Fibroblast of mammary gland (primary cell): ENCODE measurements around the gene INPP5A.

Experiments used
- DNase-seq: peaks from one replicate; pipeline ENCODE4 v3.0.0-alpha.2; 2010; ENCODE audit warnings: low read depth
- H3K4me3 ChIP-seq: 2 replicates; pipeline ENCODE4 v1.5.1; 2011; ENCODE audit warnings: low read depth, mild to moderate bottlenecking, low read length, moderate library complexity; ENCODE audit not compliant: control insufficient read depth
- TF ChIP-seq, protein P1 (sequence below): conservative IDR thresholded peaks from 2 replicates; pipeline ENCODE4 v1.5.1; 2011; ENCODE audit warnings: low read depth, low read length, inconsistent platforms; ENCODE audit not compliant: control insufficient read depth, insufficient read depth

INPP5A gene

DNA sequence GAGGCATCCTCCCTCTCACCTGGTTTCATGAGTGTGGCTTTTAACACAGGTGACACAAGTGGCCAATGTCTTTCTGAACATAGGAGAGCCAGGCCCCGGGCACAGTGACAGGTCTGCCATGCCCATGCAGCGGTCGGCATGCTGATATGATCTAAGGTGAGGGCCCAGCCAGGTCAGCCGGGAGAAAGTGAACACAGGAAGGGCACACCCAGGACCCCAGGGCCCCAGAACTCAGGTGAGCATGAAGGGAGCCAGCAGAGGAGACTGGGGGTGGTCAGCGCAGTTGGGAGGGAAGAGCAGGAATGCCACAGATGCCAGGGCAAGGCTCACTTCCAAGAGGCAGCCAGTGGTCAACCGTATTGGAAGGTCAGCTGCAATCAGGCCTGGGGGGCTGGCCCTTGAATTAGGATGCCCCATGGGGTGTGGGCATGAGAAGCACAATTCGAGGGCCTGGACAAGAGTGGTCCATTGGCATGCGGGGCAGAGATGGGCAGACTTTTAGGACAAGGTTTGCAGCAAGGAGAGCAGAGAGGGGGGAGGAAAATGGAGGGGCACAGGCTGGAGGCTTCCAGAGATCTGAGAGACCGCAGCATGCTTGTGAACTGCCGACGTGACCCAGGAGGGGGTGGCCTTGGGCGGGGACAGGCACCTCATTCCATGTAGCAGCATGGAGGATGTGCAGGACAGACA is 3.9 kb upstream of the INPP5A start:
- DNase-seq, result no peak
- H3K4me3 ChIP-seq, result no peak overlapping the region

GRCh38 chr10:132534391-132535064 is 3.1 kb upstream of the INPP5A start:
- no peak overlapping the region for H3K4me3 ChIP-seq
- no peak for DNase-seq
- TF ChIP-seq, protein P1, sequence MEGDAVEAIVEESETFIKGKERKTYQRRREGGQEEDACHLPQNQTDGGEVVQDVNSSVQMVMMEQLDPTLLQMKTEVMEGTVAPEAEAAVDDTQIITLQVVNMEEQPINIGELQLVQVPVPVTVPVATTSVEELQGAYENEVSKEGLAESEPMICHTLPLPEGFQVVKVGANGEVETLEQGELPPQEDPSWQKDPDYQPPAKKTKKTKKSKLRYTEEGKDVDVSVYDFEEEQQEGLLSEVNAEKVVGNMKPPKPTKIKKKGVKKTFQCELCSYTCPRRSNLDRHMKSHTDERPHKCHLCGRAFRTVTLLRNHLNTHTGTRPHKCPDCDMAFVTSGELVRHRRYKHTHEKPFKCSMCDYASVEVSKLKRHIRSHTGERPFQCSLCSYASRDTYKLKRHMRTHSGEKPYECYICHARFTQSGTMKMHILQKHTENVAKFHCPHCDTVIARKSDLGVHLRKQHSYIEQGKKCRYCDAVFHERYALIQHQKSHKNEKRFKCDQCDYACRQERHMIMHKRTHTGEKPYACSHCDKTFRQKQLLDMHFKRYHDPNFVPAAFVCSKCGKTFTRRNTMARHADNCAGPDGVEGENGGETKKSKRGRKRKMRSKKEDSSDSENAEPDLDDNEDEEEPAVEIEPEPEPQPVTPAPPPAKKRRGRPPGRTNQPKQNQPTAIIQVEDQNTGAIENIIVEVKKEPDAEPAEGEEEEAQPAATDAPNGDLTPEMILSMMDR, result no peak

More for the DNA sequence above, 3.9 kb upstream of the INPP5A start:
- TF ChIP-seq, protein P1, result no peak

DNA sequence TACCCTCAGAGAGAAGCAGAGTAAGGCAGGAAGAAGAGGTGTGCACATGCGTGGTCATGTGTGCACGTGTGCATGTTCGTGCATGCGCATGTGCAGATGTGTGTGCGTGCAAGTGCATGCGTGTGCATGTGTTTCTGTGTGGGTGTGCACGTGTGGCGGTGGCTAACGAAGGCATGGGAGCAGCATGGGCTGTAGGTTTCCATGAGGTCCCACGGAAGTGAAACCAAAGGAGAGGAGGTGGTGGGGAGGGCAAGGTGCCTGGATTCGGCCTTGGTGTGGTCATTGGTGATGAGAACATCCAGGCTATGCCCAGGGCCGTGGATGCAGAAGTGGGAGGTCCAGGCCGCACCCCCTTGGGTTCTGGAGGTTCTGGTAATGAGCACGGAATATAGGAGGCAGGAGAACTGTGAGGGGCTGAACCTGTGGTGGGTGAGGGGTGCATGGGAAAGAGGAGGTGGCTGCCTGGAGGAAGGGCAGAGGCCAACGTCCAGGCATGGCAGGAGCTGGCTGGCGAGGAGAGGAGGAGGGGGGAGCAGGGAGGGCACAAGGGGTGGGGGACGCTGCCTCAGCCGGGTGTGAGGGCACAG is 2.4 kb upstream of the INPP5A start:
- TF ChIP-seq, protein P1, result no peak
- H3K4me3 ChIP-seq, result no peak overlapping the region
- DNase-seq, result no peak

DNA sequence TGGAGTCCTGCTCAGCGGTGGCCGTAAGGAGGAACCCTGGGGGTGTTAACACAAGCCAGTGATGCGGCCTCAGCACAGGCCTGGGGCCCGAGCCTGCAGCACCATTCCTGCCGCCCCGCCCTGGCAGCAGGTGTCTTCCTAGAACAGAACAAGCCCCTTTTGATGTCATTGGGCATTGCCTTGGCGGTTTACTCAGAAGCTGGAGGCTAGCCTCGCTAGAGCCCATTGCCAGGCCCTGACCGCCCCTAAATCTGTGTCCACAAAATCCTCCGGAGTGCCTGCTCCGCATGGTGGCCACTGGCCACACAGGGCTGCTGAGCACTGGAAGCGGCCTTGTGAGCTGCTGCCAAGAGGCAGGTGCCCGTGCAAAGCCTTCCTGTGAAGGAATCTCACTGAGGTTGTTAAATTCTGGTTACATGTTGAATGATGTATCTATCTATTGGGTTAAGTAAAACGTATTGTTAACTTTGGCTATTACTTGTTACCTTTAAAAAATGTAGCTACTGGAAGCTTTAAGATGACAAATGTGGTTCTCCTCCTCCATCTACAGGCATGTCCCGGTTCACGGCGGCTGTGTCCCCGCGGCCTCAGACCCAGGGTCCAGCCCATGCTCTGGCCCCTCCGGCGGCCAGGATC is 1.2 kb upstream of the INPP5A start:
- TF ChIP-seq, protein P1, result no peak
- DNase-seq, result no peak
- peak overlapping the region; percentile 42 for H3K4me3 ChIP-seq

- H3K4me3 ChIP-seq, result peak overlapping the region; percentile 42
- TF ChIP-seq, protein P1, result no peak
- DNase-seq, result peak; percentile 97
Measured at GRCh38 chr10:132536877-132537683, 507 bp upstream of the INPP5A start.
